NOMO-1 treated with dmso at 0.1 percent for 144 hours (cell line): ENCODE measurements around the gene GRIN2A.

Experiments used
- DNase-seq: peaks from one replicate; lab custom pipeline; 2025; ENCODE audit not compliant: unreplicated experiment; lab: John Stamatoyannopoulos, UW

The GRIN2A gene

GRCh38 chr16:10090816-10091215 is 91.4 kb downstream of the GRIN2A start:
- no peak for DNase-seq

GRCh38 chr16:10088380-10088793 is 93.8 kb downstream of the GRIN2A start:
- no peak for DNase-seq

- no peak for DNase-seq
These were observed 95.1 kb downstream of the GRIN2A start for GRCh38 chr16:10087151-10087550.

- DNase-seq = no peak
These were observed 95.6 kb downstream of the GRIN2A start for GRCh38 chr16:10086620-10087019.

GRCh38 chr16:10085078-10085798 is 97.0 kb downstream of the GRIN2A start:
- DNase-seq = no peak

- DNase-seq = no peak
These were observed 98.9 kb downstream of the GRIN2A start for GRCh38 chr16:10083301-10083700.

- no peak for DNase-seq
These were observed 100.9 kb downstream of the GRIN2A start for GRCh38 chr16:10081201-10081940.

- no peak for DNase-seq
These were observed 102.0 kb downstream of the GRIN2A start for GRCh38 chr16:10080051-10080772.

- DNase-seq = no peak
These were observed 103.7 kb downstream of the GRIN2A start for GRCh38 chr16:10078541-10078949.

- DNase-seq = no peak
These were observed 104.4 kb downstream of the GRIN2A start for GRCh38 chr16:10077861-10078260.

- DNase-seq = no peak
These were observed 106.2 kb downstream of the GRIN2A start for GRCh38 chr16:10076037-10076436.

GRCh38 chr16:10070591-10070990 is 111.6 kb downstream of the GRIN2A start:
- no peak for DNase-seq

GRCh38 chr16:10069374-10069773 is 112.9 kb downstream of the GRIN2A start:
- no peak for DNase-seq

GRCh38 chr16:10067835-10068234 is 114.4 kb downstream of the GRIN2A start:
- DNase-seq = no peak

- no peak for DNase-seq
These were observed 114.8 kb downstream of the GRIN2A start for GRCh38 chr16:10067406-10067805.

- DNase-seq = no peak
These were observed 117.2 kb downstream of the GRIN2A start for GRCh38 chr16:10065019-10065418.

- DNase-seq = no peak
These were observed 133.4 kb downstream of the GRIN2A start for GRCh38 chr16:10048850-10049249.

GRCh38 chr16:10045947-10046346 is 136.3 kb downstream of the GRIN2A start:
- DNase-seq = no peak

- no peak for DNase-seq
These were observed 136.9 kb downstream of the GRIN2A start for GRCh38 chr16:10045291-10045775.

GRCh38 chr16:10040136-10041080 is 141.8 kb downstream of the GRIN2A start:
- DNase-seq = no peak
